Lung (tissue), 12 donors: ENCODE data around the gene NSMCE1. TPM values are rescaled to one million over a fixed set of nuclear protein-coding genes. Genes with fewer than 3 reads are reported as not detected.

Experiments used
- ATAC-seq: fragments of 200-7000 bp; cut with Tn5 transposase; one replicate; pipeline ENCODE4 v1.9.1; 2020; ENCODE audit warnings: moderate number of reproducible peaks; ENCODE audit not compliant: insufficient read depth, low FRiP score
- DNase-seq, 3 donors: peaks; one replicate each; pipeline ENCODE4 v3.0.0-alpha.2; 2013 to 2017
- H3K27ac ChIP-seq, 2 donors: one replicate each; pipeline ENCODE4 v1.5.1; 2013; ENCODE audit warnings: mild to moderate bottlenecking in 2 of 2, moderate library complexity in 2 of 2, control low read depth in 1 of 2, inconsistent platforms in 1 of 2, low read depth in 1 of 2, low read length in 1 of 2
- H3K27me3 ChIP-seq, 3 donors: one replicate each; pipeline ENCODE4 v1.5.1; 2013; ENCODE audit warnings: low read length in 2 of 3; ENCODE audit not compliant: control insufficient read depth in 3 of 3, insufficient read depth in 3 of 3
- H3K36me3 ChIP-seq, 4 donors: one replicate each; pipeline ENCODE4 v1.5.1; 2013; ENCODE audit warnings: low read length in 4 of 4, mild to moderate bottlenecking in 1 of 4, moderate library complexity in 1 of 4; ENCODE audit not compliant: control insufficient read depth in 4 of 4, insufficient read depth in 4 of 4
- H3K4me1 ChIP-seq, 5 donors: one replicate each; pipeline ENCODE4 v1.5.1; 2013; ENCODE audit warnings: low read length in 5 of 5, mild to moderate bottlenecking in 2 of 5, moderate library complexity in 1 of 5; ENCODE audit not compliant: control insufficient read depth in 5 of 5, insufficient read depth in 5 of 5
- H3K4me3 ChIP-seq: one replicate; pipeline ENCODE4 v1.5.1; 2013; ENCODE audit warnings: mild to moderate bottlenecking, control low read depth, moderate library complexity
- H3K9ac ChIP-seq, 2 donors: one replicate each; pipeline ENCODE4 v1.5.1; 2013; ENCODE audit warnings: low read length in 2 of 2, control low read depth in 1 of 2; ENCODE audit not compliant: insufficient read depth in 1 of 2
- H3K9me3 ChIP-seq, 4 donors: one replicate each; pipeline ENCODE4 v1.5.1; 2013; ENCODE audit warnings: low read length in 3 of 4, mild to moderate bottlenecking in 1 of 4, moderate library complexity in 1 of 4; ENCODE audit not compliant: control insufficient read depth in 4 of 4, insufficient read depth in 3 of 4
- CTCF ChIP-seq: IDR thresholded peaks from 2 replicates; pipeline ENCODE4 v1.5.1; 2012; ENCODE audit warnings: mild to moderate bottlenecking; ENCODE audit errors: control extremely low read depth, extremely low read depth
- WGBS, 2 donors: extraction: QIAGEN DNeasy Blood & Tissue Kit; methylation state at CpG; one replicate each; pipeline ENCODE4 v1.1.7; 2013; 5-methylcytosine and 5-hydroxymethylcytosine counted together
- polyA plus RNA-seq, 2 donors: library from polyadenylated mRNA; stranded (reverse); fragments of 200-250 nt; gene quantifications; one replicate each; pipeline ENCODE4 v1.2.1, GENCODE V29; 2013
- total RNA-seq, 2 donors: library from RNA; depleted of rRNA in 1 of 2; stranded (reverse); fragments of >200 nt in 1 of 2; gene quantifications; one replicate each; pipeline ENCODE4 v1.2.1, GENCODE V29; 2014 to 2021
- donor health status: control.
- donor health status: control.
- donor health status: Bipolar disorder and iron deficiency.
- donor health status: healthy.
- donor health status: DM: yes; HTN: yes; CAD: no.

The NSMCE1 gene
- total and polyA plus RNA-seq, 4 donors, result 37.4 to 75.4 (median 57.2) TPM

GRCh38 chr16:27254262-27254811, 14.2 kb downstream of the NSMCE1 start:
- H3K27me3 ChIP-seq, result no peaks in the 10 kb centered on the region
- H3K9me3 ChIP-seq, result no peaks in the 10 kb centered on the region
- peaks cover 7 to 14% (median 10%) of the 10 kb centered on the region in 4 donors for H3K36me3 ChIP-seq
- H3K4me1 ChIP-seq, result peaks cover 0 to 20% (median 14%) of the 10 kb centered on the region in 5 donors
- ATAC-seq, result no peak
- no peak overlapping the region for H3K4me3 ChIP-seq
- H3K9ac ChIP-seq, result no peak overlapping the region
- no peak for DNase-seq
- H3K27ac ChIP-seq, result no peak overlapping the region
- WGBS, 2 donors, result 83 to 88% methylated on average over 3 of the region's 3 CpGs
- no peak for TF ChIP-seq CTCF

- no peak for TF ChIP-seq CTCF
- H3K27me3 ChIP-seq, result no peaks in the 10 kb centered on the region
- no peaks in the 10 kb centered on the region for H3K9me3 ChIP-seq
- H3K27ac ChIP-seq, result peak overlapping the region in 1 of 2 donors; percentile 2
- peaks cover 0 to 19% (median 11%) of the 10 kb centered on the region in 5 donors for H3K4me1 ChIP-seq
- peak; percentile 66 for ATAC-seq
- no peak overlapping the region for H3K4me3 ChIP-seq
- no peak for DNase-seq
- no peak overlapping the region for H3K9ac ChIP-seq
- H3K36me3 ChIP-seq, result peaks cover 7 to 14% (median 10%) of the 10 kb centered on the region in 4 donors
- WGBS, 2 donors, result 84 to 93% methylated on average over 6 of the region's 6 CpGs
Observed at GRCh38 chr16:27253526-27253930, 15.0 kb downstream of the NSMCE1 start.

GRCh38 chr16:27252206-27252585, 16.4 kb downstream of the NSMCE1 start:
- Histone ChIP-seq H3K27ac (no peak overlapping the region), H3K4me1 (peaks cover 0 to 11% (median 7%) of the 10 kb centered on the region in 5 donors), H3K9me3 (no peaks in the 10 kb centered on the region), H3K4me3 (no peak overlapping the region), H3K27me3 (no peaks in the 10 kb centered on the region), H3K9ac (no peak overlapping the region), H3K36me3 (peaks cover 7 to 13% (median 10%) of the 10 kb centered on the region in 4 donors)
- ATAC-seq (no peak), DNase-seq (no peak)
- WGBS, 2 donors, result 93 to 95% methylated on average over 6 of the region's 6 CpGs
- TF ChIP-seq CTCF, result no peak
